ENCODE results near the gene HELZ2. TPM values are rescaled to one million over a fixed set of nuclear protein-coding genes. Genes with fewer than 3 reads are reported as not detected.
"Not testable (repeated sequence)": the region's sequence is repeated elsewhere in the genome, so short reads cannot be mapped to it uniquely, and the experiment has no call there.

Gene HELZ2
- total RNA-seq, 1 donor from 2014 or later = 48.8 TPM

DNA sequence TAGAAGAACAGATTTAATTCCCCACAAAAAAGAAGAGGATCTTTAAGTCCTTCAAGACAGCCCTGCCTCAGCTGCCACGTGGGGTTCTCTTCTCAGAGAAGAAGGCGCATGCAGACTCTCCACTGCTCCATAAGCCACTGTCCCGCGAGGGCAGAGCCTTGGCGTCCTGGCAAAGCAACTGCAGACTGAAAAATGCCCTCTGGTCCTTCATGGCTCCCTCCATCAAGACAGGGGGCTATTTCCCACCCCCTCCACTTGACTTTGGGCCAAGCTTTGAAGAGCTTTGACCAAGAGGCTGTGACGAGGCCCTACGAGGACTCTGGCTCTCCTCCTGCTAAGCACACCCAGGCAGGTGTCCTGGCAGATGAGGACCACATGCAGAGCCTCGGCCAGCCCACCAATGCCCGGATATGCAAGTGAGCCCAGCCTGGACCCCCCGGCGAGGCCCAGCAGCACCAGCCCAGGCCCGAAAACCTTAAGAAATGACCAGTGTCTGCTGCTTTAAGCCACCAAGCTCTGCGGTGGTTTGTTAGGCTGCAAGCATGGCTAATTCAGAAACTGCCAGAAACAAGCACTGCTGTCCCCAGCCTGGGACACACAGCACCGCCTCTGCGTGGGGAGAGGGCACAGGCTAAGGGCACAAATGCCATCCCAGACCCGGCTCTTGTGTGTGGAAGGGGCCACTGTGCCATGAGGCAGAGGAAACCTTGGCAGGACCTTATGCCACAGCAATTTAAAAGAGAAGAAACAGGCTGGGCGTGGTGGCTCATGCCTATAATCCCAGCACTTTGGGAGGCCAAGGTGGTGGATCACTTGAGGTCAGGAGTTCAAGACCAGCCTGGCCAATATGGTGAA, 36.8 kb upstream of the HELZ2 start:
- no peak overlapping the region for H3K4me3 ChIP-seq (ENCODE audit: low read depth, low read length)
- TF ChIP-seq, protein P1, sequence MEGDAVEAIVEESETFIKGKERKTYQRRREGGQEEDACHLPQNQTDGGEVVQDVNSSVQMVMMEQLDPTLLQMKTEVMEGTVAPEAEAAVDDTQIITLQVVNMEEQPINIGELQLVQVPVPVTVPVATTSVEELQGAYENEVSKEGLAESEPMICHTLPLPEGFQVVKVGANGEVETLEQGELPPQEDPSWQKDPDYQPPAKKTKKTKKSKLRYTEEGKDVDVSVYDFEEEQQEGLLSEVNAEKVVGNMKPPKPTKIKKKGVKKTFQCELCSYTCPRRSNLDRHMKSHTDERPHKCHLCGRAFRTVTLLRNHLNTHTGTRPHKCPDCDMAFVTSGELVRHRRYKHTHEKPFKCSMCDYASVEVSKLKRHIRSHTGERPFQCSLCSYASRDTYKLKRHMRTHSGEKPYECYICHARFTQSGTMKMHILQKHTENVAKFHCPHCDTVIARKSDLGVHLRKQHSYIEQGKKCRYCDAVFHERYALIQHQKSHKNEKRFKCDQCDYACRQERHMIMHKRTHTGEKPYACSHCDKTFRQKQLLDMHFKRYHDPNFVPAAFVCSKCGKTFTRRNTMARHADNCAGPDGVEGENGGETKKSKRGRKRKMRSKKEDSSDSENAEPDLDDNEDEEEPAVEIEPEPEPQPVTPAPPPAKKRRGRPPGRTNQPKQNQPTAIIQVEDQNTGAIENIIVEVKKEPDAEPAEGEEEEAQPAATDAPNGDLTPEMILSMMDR (conservative IDR thresholded peaks at IDR 0.05; ENCODE audit: low read depth, low read length) = no peak
- no peak for DNase-seq (ENCODE audit: low read depth)

DNA sequence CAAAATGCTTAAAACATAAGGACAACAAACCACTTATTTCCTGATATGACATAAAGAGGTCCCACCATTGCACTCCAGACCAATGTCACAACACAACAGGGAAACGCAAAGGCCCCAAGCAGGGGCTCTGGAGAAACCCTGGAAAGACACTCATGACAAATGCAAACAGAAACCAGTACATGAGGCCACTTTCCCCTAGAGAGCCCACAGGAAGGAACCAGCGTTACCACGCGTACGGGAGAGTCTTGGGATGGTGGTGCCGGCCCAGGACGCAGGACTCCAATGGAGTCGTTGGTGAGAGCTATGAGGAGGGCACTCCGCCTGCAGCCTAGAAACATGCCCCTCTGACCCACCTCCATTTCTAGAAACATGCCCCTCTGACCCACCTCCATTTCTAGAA, 32.6 kb upstream of the HELZ2 start:
- TF ChIP-seq, protein P1 (conservative IDR thresholded peaks at IDR 0.05; ENCODE audit: low read depth, low read length) = no peak
- H3K4me3 ChIP-seq (ENCODE audit: low read depth, low read length) = no peak overlapping the region
- DNase-seq (ENCODE audit: low read depth) = no peak

GRCh38 chr20:63602321-63602720, 28.3 kb upstream of the HELZ2 start:
- H3K4me3 ChIP-seq (ENCODE audit: low read depth, low read length) = no peak overlapping the region
- TF ChIP-seq, protein P1 (conservative IDR thresholded peaks at IDR 0.05; ENCODE audit: low read depth, low read length) = no peak
- no peak for DNase-seq (ENCODE audit: low read depth)

DNA sequence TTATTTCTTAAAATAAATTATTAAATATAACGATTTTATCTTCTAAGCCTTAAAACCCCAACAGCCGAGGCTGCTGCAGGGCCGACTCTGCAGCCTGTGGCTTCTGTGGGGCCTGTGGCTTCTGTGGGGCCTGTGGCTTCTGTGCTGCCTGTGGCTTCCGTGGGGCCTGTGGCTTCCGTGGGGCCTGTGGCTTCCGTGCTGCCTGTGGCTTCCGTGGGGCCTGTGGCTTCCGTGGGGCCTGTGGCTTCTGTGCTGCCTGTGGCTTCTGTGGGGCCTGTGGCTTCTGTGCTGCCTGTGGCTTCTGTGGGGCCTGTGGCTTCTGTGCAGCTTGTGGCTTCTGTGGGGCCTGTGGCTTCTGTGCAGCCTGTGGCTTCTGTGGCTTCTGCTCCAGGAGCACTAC, 27.6 kb upstream of the HELZ2 start:
- not testable (repeated sequence) for DNase-seq (ENCODE audit: low read depth); H3K4me3 ChIP-seq (ENCODE audit: low read depth, low read length)

- DNase-seq (ENCODE audit: low read depth) = no peak
- TF ChIP-seq, protein P1 (conservative IDR thresholded peaks at IDR 0.05; ENCODE audit: low read depth, low read length) = no peak
- no peak overlapping the region for H3K4me3 ChIP-seq (ENCODE audit: low read depth, low read length)
These were observed 25.5 kb upstream of the HELZ2 start for GRCh38 chr20:63599396-63600050.

DNA sequence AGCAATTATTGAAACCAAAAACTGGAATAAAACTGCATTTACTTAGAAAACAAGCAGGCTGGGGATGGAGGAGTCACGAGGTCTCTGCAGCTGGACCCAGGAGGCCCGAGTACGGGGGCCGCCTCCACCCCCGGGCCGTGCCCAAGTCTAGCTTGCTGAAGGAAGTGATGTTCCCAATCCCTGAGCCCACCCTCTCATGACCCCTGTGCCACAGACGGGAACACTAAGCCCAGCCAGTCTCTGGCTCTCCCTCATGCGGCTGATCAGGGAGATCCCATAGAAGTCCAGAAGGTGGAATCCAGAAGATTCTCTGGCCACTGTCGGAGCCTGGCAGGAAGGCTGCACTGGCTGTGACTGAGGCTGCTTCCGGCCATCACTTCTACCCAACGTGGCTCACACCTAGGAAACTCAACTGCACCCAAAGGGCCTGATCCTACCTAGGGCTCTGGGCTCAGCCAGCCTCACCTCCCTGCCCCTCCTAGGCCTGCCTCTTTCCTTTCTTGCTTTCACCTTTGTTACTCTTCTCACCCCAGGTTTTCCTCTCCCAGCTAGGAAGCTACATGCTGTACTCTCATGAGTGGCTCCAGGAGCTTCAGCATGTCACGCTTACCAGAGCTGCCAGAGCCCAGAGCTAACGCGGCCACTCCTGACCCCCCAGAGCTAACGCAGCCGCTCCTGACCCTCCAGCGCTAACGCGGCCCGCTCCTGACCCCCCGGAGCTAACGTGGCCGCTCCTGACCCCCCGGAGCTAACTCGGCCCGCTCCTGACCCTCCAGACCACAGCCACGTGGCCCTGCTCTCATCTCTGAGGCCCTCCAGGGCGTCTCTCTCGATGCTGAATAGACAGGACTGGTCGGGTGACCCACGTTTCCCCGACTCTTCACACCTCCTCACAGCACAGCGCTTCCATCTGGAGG, 24.7 kb upstream of the HELZ2 start:
- TF ChIP-seq, protein P1 (conservative IDR thresholded peaks at IDR 0.05; ENCODE audit: low read depth, low read length) = no peak
- H3K4me3 ChIP-seq (ENCODE audit: low read depth, low read length) = no peak overlapping the region
- DNase-seq (ENCODE audit: low read depth) = no peak
